Placental epithelial cell (primary cell): ENCODE results near the gene ABLIM1. TPM values are rescaled to one million over a fixed set of nuclear protein-coding genes. Genes with fewer than 3 reads are reported as not detected.

Source experiments
- small RNA-seq: library from RNA; depleted of rRNA; stranded (forward); fragments of <200 nt; gene quantifications from one replicate; pipeline ENCODE3, GENCODE V24; 2012
- total RNA-seq: library from RNA; depleted of rRNA; stranded (reverse); fragments of >200 nt; gene quantifications from 2 replicates; pipeline ENCODE4 v1.2.3, GENCODE V29; 2012

The ABLIM1 gene
- total RNA-seq = 1.2 and 11.3 TPM in 2 replicates

DNA sequence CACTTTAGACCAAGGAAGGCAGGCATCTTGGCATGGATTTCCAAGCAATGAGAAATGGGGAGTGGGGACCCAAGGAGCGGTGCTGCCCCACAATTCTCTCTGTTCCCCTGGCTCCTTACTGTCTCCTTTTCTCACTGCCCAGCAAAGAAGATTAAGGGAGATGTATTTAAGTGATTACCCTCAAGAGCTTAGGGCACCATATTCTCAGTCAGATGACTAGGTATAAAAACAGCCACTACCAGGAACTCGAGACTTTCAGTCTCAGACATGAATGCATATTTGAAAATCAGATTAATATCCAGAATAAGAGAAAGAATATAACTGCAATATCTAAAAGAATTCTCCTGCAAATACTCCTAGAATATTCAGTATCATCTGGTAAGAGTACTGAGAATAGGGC, at the start of gene ABLIM1:
Gene ABLIM1, minus strand, starts transcription at position 101 of the 400 bp plus-strand sequence. Its CDS starts 75 bp downstream, at position 26.

DNA sequence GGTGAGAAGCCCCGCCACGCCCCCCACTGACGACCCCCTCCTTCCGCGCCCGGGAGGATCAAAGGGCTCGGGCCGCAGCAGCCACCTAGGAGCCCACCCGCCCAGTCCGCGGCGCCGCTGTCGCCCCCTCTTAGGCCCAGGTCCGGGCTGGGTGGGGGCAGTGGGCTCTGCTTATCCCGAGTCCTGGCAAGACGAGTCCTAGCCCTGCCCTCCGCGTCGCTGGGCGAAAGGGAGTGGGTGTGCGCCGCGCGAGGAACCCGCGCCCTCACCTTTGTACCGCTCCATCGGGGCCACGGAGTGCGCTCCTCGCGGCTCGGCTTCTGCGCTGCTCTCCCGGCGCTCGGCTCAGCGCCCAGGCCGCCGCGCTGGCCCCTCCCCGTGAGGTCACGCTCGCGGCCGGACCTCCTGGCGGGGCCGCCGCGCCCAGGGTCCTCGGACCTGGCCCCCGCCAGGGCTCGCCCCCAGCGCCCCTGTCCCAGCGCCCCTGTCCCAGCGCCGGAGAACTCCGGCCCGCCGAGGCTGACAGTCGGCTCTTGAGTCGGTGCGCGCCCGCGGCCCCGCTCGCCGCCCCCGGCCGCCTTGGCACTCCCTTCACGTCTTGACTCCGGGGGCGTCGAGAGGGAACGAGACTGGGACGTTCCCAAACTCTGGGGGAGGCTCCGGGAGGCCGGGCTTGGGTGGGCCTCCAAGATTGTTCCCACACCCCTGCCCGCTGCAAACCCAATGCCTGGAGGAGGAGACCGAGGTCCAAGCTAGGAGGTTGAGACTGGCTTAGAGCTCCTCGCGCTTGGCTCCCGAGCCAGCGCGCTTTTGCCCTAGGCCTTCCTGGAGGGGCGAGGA, 253.7 kb downstream of the ABLIM1 start, which contains the start of gene AFAP1L2:
Gene AFAP1L2, minus strand, starts transcription at position 332 of the 840 bp plus-strand sequence. Its CDS starts 47 bp downstream, at position 285.

Small RNA genes lying within 50 kb of the gene (small RNA-seq; reads per million reads assigned to genes)
- not detected for gene RN7SL384P

Other genes starting within 250 kb of the ABLIM1 start
- gene FHIP2A, start 163.5 kb upstream of the ABLIM1 start, total RNA-seq = 26.7 and 41.6 TPM in 2 replicates